ENCODE measurements around the gene E4F1. TPM values are rescaled to one million over a fixed set of nuclear protein-coding genes. Genes with fewer than 3 reads are reported as not detected.

E4F1 gene
- total RNA-seq, 1 donor from 2014 or later = 28.6 TPM

DNA sequence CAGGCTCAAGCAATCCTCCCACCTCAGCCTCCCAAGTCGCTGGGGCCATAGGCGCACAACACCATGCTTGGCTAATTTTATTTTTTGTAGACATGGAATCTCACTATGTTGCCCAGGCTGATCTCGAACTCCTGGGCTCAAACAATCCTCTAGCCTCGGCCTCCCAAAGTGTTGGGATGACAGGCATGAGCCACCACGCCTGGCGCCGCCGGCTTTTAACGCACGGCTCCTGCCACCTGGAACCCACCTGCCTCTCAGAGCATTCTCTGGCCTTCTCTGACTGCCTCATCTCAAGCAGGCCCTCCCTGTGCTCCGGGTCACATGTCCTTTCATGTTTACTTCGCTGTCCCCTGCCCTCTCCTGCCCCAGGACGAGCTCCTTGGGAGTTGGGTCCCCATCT, 37.3 kb upstream of the E4F1 start:
- TF ChIP-seq, protein P1, sequence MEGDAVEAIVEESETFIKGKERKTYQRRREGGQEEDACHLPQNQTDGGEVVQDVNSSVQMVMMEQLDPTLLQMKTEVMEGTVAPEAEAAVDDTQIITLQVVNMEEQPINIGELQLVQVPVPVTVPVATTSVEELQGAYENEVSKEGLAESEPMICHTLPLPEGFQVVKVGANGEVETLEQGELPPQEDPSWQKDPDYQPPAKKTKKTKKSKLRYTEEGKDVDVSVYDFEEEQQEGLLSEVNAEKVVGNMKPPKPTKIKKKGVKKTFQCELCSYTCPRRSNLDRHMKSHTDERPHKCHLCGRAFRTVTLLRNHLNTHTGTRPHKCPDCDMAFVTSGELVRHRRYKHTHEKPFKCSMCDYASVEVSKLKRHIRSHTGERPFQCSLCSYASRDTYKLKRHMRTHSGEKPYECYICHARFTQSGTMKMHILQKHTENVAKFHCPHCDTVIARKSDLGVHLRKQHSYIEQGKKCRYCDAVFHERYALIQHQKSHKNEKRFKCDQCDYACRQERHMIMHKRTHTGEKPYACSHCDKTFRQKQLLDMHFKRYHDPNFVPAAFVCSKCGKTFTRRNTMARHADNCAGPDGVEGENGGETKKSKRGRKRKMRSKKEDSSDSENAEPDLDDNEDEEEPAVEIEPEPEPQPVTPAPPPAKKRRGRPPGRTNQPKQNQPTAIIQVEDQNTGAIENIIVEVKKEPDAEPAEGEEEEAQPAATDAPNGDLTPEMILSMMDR (IDR thresholded peaks at IDR 0.05; ENCODE audit: insufficient read depth, low read length, poor library complexity, severe bottlenecking) = no peak
- no peak for DNase-seq (ENCODE audit: low read depth)
- Histone ChIP-seq H3K36me3 (ENCODE audit: control insufficient read depth, insufficient read depth, low read length) (no peaks in the 10 kb centered on the region), H3K27me3 (ENCODE audit: control insufficient read depth, insufficient read depth, low read length) (no peaks in the 10 kb centered on the region), H3K4me3 (ENCODE audit: low read depth, low read length) (no peak overlapping the region)

DNA sequence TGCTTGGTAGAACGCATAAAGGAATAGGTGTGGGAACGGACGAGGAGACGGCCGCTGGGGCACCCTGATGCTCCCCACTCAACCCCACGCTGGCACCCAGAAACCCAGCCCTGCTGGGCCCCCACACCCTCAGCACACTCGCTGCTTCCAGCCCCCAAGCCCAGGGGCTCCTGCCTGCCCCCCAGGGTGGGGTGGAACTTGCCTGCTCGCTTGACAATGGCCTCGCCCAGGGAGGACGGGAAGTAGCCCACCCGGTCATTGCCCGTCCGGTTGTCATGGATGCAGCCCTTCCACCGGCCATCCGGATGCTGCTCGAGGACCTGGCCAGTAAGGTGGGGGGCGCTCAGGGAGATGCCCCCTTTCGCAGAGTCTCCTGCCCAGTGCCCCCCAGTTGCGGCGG, 36.9 kb upstream of the E4F1 start:
- no peaks in the 10 kb centered on the region for H3K36me3 ChIP-seq (ENCODE audit: control insufficient read depth, insufficient read depth, low read length)
- no peaks in the 10 kb centered on the region for H3K27me3 ChIP-seq (ENCODE audit: control insufficient read depth, insufficient read depth, low read length)
- no peak overlapping the region for H3K4me3 ChIP-seq (ENCODE audit: low read depth, low read length)
- DNase-seq (ENCODE audit: low read depth) = no peak
- TF ChIP-seq, protein P1 (IDR thresholded peaks at IDR 0.05; ENCODE audit: insufficient read depth, low read length, poor library complexity, severe bottlenecking) = no peak

DNA sequence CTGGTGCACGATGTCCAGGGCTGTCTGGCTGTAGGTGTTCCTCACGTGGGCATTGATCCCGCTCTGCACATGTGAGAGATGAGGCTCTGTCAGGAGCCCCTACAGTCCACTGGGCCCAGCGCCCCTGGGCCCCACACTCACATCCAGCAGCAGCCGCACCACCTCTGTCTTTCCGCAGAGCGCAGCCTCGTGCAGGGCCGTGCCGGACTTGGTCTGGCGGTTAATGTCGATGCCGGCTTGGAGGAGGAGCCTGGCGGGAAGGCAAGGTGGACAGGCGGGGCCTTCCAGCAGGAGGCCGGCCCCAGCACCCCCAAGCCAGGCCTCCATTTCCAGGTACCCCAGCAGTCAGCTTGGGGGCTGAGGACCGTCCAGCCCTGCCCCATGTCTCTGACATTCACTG, 36.2 kb upstream of the E4F1 start:
- TF ChIP-seq, protein P1 (IDR thresholded peaks at IDR 0.05; ENCODE audit: insufficient read depth, low read length, poor library complexity, severe bottlenecking) = no peak
- DNase-seq (ENCODE audit: low read depth) = no peak
- Histone ChIP-seq H3K36me3 (ENCODE audit: control insufficient read depth, insufficient read depth, low read length) (no peaks in the 10 kb centered on the region), H3K4me3 (ENCODE audit: low read depth, low read length) (no peak overlapping the region), H3K27me3 (ENCODE audit: control insufficient read depth, insufficient read depth, low read length) (no peaks in the 10 kb centered on the region)

DNA sequence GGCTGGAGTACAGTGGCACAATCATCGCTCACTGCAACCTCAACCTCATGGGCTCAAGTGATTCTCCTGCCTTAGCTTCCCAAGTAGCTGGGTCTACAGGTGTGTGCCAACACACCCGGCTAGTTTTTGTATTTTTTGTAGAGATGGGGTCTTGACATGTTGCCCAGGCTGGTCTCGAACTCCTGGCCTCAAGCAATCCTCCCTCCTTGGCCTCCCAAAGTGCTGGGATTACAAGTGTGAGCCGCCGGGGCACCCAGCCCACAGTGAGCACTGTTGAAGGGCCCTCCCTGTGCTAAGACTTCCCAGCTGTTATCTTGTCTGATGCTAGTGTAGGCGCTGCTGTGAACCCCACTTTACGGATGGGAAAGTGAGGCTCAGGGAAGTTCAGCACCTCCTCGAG, 35.0 kb upstream of the E4F1 start:
- Histone ChIP-seq H3K4me3 (ENCODE audit: low read depth, low read length) (no peak overlapping the region), H3K36me3 (ENCODE audit: control insufficient read depth, insufficient read depth, low read length) (no peaks in the 10 kb centered on the region), H3K27me3 (ENCODE audit: control insufficient read depth, insufficient read depth, low read length) (no peaks in the 10 kb centered on the region)
- TF ChIP-seq, protein P1 (IDR thresholded peaks at IDR 0.05; ENCODE audit: insufficient read depth, low read length, poor library complexity, severe bottlenecking) = no peak
- DNase-seq (ENCODE audit: low read depth) = no peak

DNA sequence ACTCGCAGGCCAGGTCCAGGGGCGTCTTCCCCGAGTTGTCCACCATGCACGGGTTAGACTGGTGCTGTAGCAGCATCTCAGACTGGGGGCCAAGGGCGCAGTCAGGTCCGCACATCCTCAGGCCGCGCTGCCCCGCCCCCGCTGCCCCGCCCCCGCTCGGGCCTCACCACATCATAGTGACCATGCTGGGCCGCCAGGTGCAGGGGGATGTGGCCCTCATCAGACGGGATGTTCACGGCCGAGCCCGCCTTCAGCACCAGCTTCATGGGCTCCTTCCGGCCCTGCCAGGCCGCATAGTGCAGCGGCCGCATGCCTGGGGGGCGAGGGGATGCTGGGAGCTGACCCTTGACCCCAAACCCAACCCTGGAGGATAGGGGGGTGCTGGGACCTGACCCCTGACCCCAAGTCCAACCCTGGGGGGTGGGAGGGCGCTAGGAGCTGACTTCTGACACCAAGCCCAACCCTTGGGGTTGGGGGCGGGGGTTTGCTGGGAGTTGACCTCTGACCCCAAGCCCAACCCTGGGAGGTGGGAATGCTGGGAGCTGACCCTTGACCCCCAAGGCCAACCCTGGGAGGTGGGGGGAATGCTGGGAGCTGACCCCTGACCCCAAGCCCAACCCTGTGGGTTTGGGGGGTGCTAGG, 34.0 kb upstream of the E4F1 start:
- no peaks in the 10 kb centered on the region for H3K36me3 ChIP-seq (ENCODE audit: control insufficient read depth, insufficient read depth, low read length)
- H3K27me3 ChIP-seq (ENCODE audit: control insufficient read depth, insufficient read depth, low read length) = peaks cover 4% of the 10 kb centered on the region
- no peak overlapping the region for H3K4me3 ChIP-seq (ENCODE audit: low read depth, low read length)
- DNase-seq (ENCODE audit: low read depth) = no peak
- TF ChIP-seq, protein P1 (IDR thresholded peaks at IDR 0.05; ENCODE audit: insufficient read depth, low read length, poor library complexity, severe bottlenecking) = no peak

DNA sequence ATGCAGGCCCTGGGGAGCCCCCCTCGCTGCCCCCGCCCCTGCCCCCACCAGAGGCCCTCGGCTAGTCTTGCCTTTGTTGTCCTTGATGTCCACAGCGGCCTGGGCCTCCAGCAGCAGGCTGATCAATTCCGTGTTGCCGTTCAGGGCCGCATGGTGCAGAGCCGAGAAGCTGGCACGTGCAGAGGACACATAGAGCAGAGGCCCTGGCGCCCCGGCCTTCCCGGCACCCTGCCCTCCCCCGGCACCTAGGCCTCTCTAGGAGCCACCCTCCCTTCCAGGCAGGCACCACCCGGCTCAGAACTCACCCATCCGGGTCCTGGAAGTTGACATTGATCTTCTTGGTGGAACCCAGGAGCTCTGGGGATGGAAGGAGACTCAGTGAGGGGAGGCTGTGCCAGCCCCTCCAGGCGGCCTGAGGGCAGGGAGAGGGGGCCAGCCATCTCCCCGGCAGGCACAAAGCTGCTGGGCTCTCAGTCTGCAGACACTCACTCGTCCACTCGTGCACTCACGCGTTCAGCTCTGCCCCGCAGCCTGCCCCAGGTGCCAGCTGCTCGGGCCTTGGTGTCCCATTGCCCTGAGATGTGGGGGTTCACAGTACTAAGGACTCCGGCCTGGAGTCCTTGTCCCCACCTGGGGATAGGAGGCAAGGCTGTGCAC, 33.3 kb upstream of the E4F1 start:
- DNase-seq (ENCODE audit: low read depth) = no peak
- Histone ChIP-seq H3K4me3 (ENCODE audit: low read depth, low read length) (no peak overlapping the region), H3K27me3 (ENCODE audit: control insufficient read depth, insufficient read depth, low read length) (peaks cover 12% of the 10 kb centered on the region), H3K36me3 (ENCODE audit: control insufficient read depth, insufficient read depth, low read length) (no peaks in the 10 kb centered on the region)
- TF ChIP-seq, protein P1 (IDR thresholded peaks at IDR 0.05; ENCODE audit: insufficient read depth, low read length, poor library complexity, severe bottlenecking) = no peak
